K562 (cell line): ENCODE results near the gene FZD4. TPM values are rescaled to one million over a fixed set of nuclear protein-coding genes. Genes with fewer than 3 reads are reported as not detected.

Experiments
- ATAC-seq: fragments of 200-7000 bp; cut with Tn5 transposase; 3 replicates; pipeline ENCODE4 v1.9.1; 2020; ENCODE audit warnings: moderate library complexity
- BruUV-seq: library from RNA; stranded (reverse); fragments of 400-500 nt; replicated peaks from 2 replicates; lab custom pipeline; 2021; lab: Mats Ljungman, UMichigan
- CTCF ChIA-PET: fragments of 300-600 bp; formaldehyde crosslinking; extraction: SDS; loops from one replicate; lab custom pipeline; 2021; ENCODE audit warnings: low intra/inter-chr PET ratio; lab: Yijun Ruan, JAX
- POLR2A ChIA-PET: fragments of 300-600, 350-650 bp; sonication (Branson Sonifier 250); formaldehyde crosslinking; extraction: SDS; loops from one replicate; lab custom pipeline; 2021; ENCODE audit warnings: antibody characterized with exemption, inconsistent platforms; lab: Yijun Ruan, JAX
- DNase-seq, 4 experiments: peaks; one replicate each; pipeline versions ENCODE4 v3.0.0 to v3.0.0-alpha.2; 2011 to 2018; ENCODE audit warnings: low spot score in 3 of 4, mixed read lengths in 3 of 4; ENCODE audit errors: extremely low read depth in 1 of 4
- FAIRE-seq: peaks from 2 replicates; lab custom pipeline; 2011; peaks lifted over from hg19 to GRCh38; lab: Jason Lieb, UNC
- H2AFZ ChIP-seq: 2 replicates; pipeline ENCODE4 v1.6.0; 2011; ENCODE audit warnings: low read depth, low read length, control low read depth, inconsistent platforms
- H3K27ac ChIP-seq: fragments of 200-600 bp; 3 replicates; pipeline ENCODE4 v1.8.0; 2011; ENCODE audit warnings: low read depth, mild to moderate bottlenecking, control low read depth, inconsistent platforms, low read length, moderate library complexity, mixed read lengths; ENCODE audit errors: extremely low read depth
- H3K27me3 ChIP-seq, 2 experiments: fragments of 300-600 bp in 1 of 2; 2 replicates in 1 of 2; 3 replicates in 1 of 2; pipeline versions ENCODE4 v1.6.0 to v1.8.0; 2011; ENCODE audit warnings: inconsistent platforms in 2 of 2, low read length in 2 of 2, mild to moderate bottlenecking in 1 of 2, mixed read lengths in 1 of 2, moderate library complexity in 1 of 2; ENCODE audit not compliant: control insufficient read depth in 2 of 2, insufficient read depth in 2 of 2
- H3K36me3 ChIP-seq: fragments of 300-600 bp; 3 replicates; pipeline ENCODE4 v1.8.0; 2011; ENCODE audit warnings: mild to moderate bottlenecking, low read length, inconsistent platforms; ENCODE audit not compliant: control insufficient read depth, insufficient read depth
- H3K4me1 ChIP-seq, 2 experiments: fragments of 200-600 bp in 1 of 2; replicated peaks in 1 of 2; 2 replicates in 1 of 2; 3 replicates in 1 of 2; pipeline versions ENCODE4 v1.5.1 to v1.8.0; 2011; ENCODE audit warnings: inconsistent platforms in 2 of 2, low read length in 2 of 2, mild to moderate bottlenecking in 1 of 2, mixed read lengths in 1 of 2, moderate library complexity in 1 of 2; ENCODE audit not compliant: control insufficient read depth in 2 of 2, insufficient read depth in 2 of 2
- H3K4me2 ChIP-seq: 2 replicates; pipeline ENCODE4 v1.6.1; 2011; ENCODE audit warnings: low read length, control low read depth, inconsistent platforms, mixed read lengths; ENCODE audit not compliant: insufficient read depth
- H3K4me3 ChIP-seq: fragments of 200-600 bp; sonication (generic), shearing (Covaris generic); 2 replicates; pipeline ENCODE4 v1.5.1; 2016; ENCODE audit warnings: control low read depth, inconsistent platforms
- H3K79me2 ChIP-seq: fragments of 200-600 bp; 3 replicates; pipeline ENCODE4 v1.8.0; 2011; ENCODE audit warnings: low read length, inconsistent platforms; ENCODE audit not compliant: control insufficient read depth, insufficient read depth
- H3K9ac ChIP-seq, 2 experiments: 2 replicates each; pipeline versions ENCODE4 v1.6.0 to v1.6.1; 2011; ENCODE audit warnings: low read depth in 2 of 2, low read length in 2 of 2, control low read depth in 1 of 2, inconsistent platforms in 1 of 2, mild to moderate bottlenecking in 1 of 2, mixed read lengths in 1 of 2; ENCODE audit not compliant: insufficient read depth in 1 of 2
- H3K9me1 ChIP-seq: one replicate; pipeline ENCODE4 v1.6.0; 2011; ENCODE audit warnings: inconsistent platforms, mild to moderate bottlenecking, low read length, moderate library complexity; ENCODE audit not compliant: control insufficient read depth, insufficient read depth
- H3K9me3 ChIP-seq: replicated peaks from 2 replicates; pipeline ENCODE4 v1.5.1; 2011; ENCODE audit warnings: low read depth, low read length, inconsistent platforms; ENCODE audit not compliant: control insufficient read depth, insufficient read depth
- H4K20me1 ChIP-seq: replicated peaks from 2 replicates; pipeline ENCODE4 v1.6.1; 2011; ENCODE audit warnings: low read length, inconsistent platforms, mixed read lengths; ENCODE audit not compliant: control insufficient read depth, insufficient read depth
- ELF2 ChIP-seq: fragments of 250-450 bp; sonication (Bioruptor Pico); IDR thresholded peaks from 2 replicates; pipeline ENCODE4 v1.5.0; 2021; ENCODE audit warnings: mild to moderate bottlenecking
- ELF4 ChIP-seq: fragments of 450-650 bp; formaldehyde crosslinking; IDR thresholded peaks from 2 replicates; pipeline ENCODE4 v1.4.0; 2022; ENCODE audit warnings: missing genetic modification characterization
- HNRNPUL1 ChIP-seq: fragments of 200-400 bp; formaldehyde crosslinking; IDR thresholded peaks from 2 replicates; pipeline ENCODE4 v1.6.1; 2017; ENCODE audit warnings: low read length
- NR1H2 ChIP-seq: sonication (generic); formaldehyde crosslinking; IDR thresholded peaks from 2 replicates; pipeline ENCODE4 v1.4.0; 2020; ENCODE audit warnings: mild to moderate bottlenecking, missing genetic modification reagents
- PHF20 ChIP-seq: fragments of 450-650 bp; IDR thresholded peaks from 2 replicates; pipeline ENCODE4 v1.6.1; 2018; ENCODE audit not compliant: partially characterized antibody
- SPI1 ChIP-seq: IDR thresholded peaks from 2 replicates; pipeline ENCODE4 v1.6.1; 2011; ENCODE audit warnings: low read depth, low read length, control low read depth, borderline replicate concordance
- YY1 ChIP-seq, 3 experiments: IDR thresholded peaks; 2 replicates each; pipeline ENCODE4 v1.6.1; 2011; ENCODE audit warnings: low read length in 2 of 3, mild to moderate bottlenecking in 2 of 3, moderate library complexity in 2 of 3, borderline replicate concordance in 1 of 3, control low read depth in 1 of 3, low read depth in 1 of 3; ENCODE audit not compliant: insufficient read depth in 3 of 3, insufficient replicate concordance in 2 of 3, control insufficient read depth in 1 of 3, insufficient read length in 1 of 3; ENCODE audit errors: extremely low read depth in 1 of 3
- ZNF239 ChIP-seq: fragments of 250-450 bp; sonication (Bioruptor Pico); IDR thresholded peaks from 2 replicates; pipeline ENCODE4 v1.4.0; 2020; ENCODE audit warnings: mild to moderate bottlenecking
- ZNF263 ChIP-seq: sonication (generic); formaldehyde crosslinking; IDR thresholded peaks from 2 replicates; pipeline ENCODE4 v1.8.0; 2022; ENCODE audit warnings: mild to moderate bottlenecking, missing genetic modification reagents, borderline replicate concordance
- ZNF384 ChIP-seq: IDR thresholded peaks from 2 replicates; pipeline ENCODE4 v1.6.1; 2012; ENCODE audit warnings: low read depth, low read length, improper control_type of control experiment
- ZNF830 ChIP-seq: fragments of 250-450 bp; sonication (Bioruptor Pico); IDR thresholded peaks from 2 replicates; pipeline ENCODE4 v1.5.0; 2021; ENCODE audit warnings: mild to moderate bottlenecking
- WGBS: fragments of 100-300 bp; shearing (Covaris generic); methylation state at CpG from one replicate; pipeline ENCODE4 v1.1.6; 2016; ENCODE audit warnings: low coverage, mixed read lengths; ENCODE audit not compliant: insufficient coverage; ENCODE audit errors: missing lambda C conversion rate; 5-methylcytosine and 5-hydroxymethylcytosine counted together
- in situ Hi-C: fragments of 300-500 bp; cut with MboI; formaldehyde crosslinking; loops from 4 replicates; pipeline ENCODE4 v1.15.0; 2018; ENCODE audit warnings: inconsistent platforms, mixed read lengths
- intact Hi-C: fragments of 100-400 bp; cut with micrococcal nuclease; formaldehyde crosslinking; loops from 2 replicates; pipeline ENCODE4 v1.14.2; 2022
- polyA plus RNA-seq, 8 experiments: library from polyadenylated mRNA; depleted of rRNA in 4 of 8; stranded (reverse) in 5 of 8; unstranded in 3 of 8; fragments of >200 nt; fragmentation: Nextera tagmentation in 2 of 8; fragmentation: Illumina TruSeq in 1 of 8; extraction: Ambion mirVana in 2 of 8; extraction: Trizol in 1 of 8; gene quantifications; 2 replicates each; pipeline versions ENCODE4 v1.2.1 to v1.2.3, GENCODE V29; 2011 to 2014; ENCODE audit warnings: inconsistent platforms in 1 of 8, missing spikeins in 1 of 8
- total RNA-seq, 7 experiments: library from RNA; depleted of rRNA in 6 of 7; stranded (reverse); fragments of >200 nt in 6 of 7; fragmentation: Illumina TruSeq in 2 of 7; extraction: Trizol in 2 of 7; gene quantifications; 2 replicates each; pipeline versions ENCODE4 v1.2.1 to v1.2.3, GENCODE V29; 2011 to 2021; ENCODE audit warnings: low replicate concordance in 1 of 7
- TF ChIP-seq, protein P1 (sequence below): fragments of 450-650 bp; conservative IDR thresholded peaks from 2 replicates; pipeline ENCODE4 v1.6.1; 2016; ENCODE audit warnings: missing genetic modification characterization, low read depth, mild to moderate bottlenecking, missing compliant biosample characterization, moderate library complexity
- TF ChIP-seq, protein P2 (sequence below): fragments of 250-450 bp; sonication (Bioruptor Pico); IDR thresholded peaks from 2 replicates; pipeline ENCODE4 v1.5.1; 2021; ENCODE audit warnings: mild to moderate bottlenecking
- TF ChIP-seq, protein P3 (sequence below): fragments of 450-650 bp; IDR thresholded peaks from 2 replicates; pipeline ENCODE4 v1.6.1; 2016
- TF ChIP-seq, protein P4 (sequence below): fragments of 450-650 bp; IDR thresholded peaks from 2 replicates; pipeline ENCODE4 v1.6.1; 2017; ENCODE audit warnings: antibody characterized with exemption
- TF ChIP-seq, protein P5 (sequence below): sonication (generic); formaldehyde crosslinking; IDR thresholded peaks from 2 replicates; pipeline ENCODE4 v1.8.1; 2022; ENCODE audit warnings: missing genetic modification reagents

The FZD4 gene
- total and polyA plus RNA-seq, 9 of the 15 experiments (the other 6 are each of a cell fraction or from before 2014, with no cell fraction given): 1.2 to 7.9 (median 5.8) TPM

DNA sequence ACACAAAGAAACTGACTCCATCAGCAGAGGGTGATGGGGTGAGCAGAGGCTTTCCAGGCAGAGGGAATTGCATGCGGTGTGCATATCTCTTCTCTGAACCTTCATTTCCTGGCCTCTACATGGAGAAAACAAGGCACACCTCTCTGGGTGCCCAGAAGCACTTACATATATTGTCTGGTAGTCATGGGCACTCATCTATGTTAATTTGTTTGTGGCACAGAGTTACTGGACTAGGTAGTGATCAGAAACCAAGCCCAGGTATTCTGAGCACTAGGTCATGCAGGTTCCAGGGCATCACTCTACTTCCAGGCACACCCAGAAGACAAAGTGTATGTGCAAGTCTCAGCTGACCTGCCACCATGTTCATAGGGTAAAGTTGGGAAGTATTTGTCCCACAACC lies 56.5 kb downstream of the FZD4 start:
- CTCF ChIA-PET: no interaction called here
- intact Hi-C loops (no loop called here), in situ Hi-C loops (no loop called here)
- no peaks in the 10 kb centered on the region for H4K20me1 ChIP-seq
- no peak overlapping the region for H2AFZ ChIP-seq
- H3K4me3 ChIP-seq: no peak overlapping the region
- H3K27me3 ChIP-seq: peaks cover 8 to 10% of the 10 kb centered on the region in 2 experiments; a peak in 4 of 5 replicates
- H3K4me2 ChIP-seq: no peak overlapping the region
- no peak overlapping the region for H3K9ac ChIP-seq
- no peaks in the 10 kb centered on the region for H3K4me1 ChIP-seq
- no TSS peak for BruUV-seq
- H3K79me2 ChIP-seq: no peaks in the 10 kb centered on the region
- ATAC-seq (no peak), DNase-seq (no peak), FAIRE-seq (no peak)
- WGBS: 0% methylated on average over 1 of the region's 1 CpG
- H3K27ac ChIP-seq: no peak overlapping the region
- H3K9me3 ChIP-seq: no peaks in the 10 kb centered on the region
- H3K9me1 ChIP-seq: no peaks in the 10 kb centered on the region
- POLR2A ChIA-PET: interaction anchor here (0.6 kb wide), 1 partner anchor 576 kb away, joined by 4 read pairs; no protein-coding TSS in a partner anchor
- H3K36me3 ChIP-seq: no peaks in the 10 kb centered on the region
- TF ChIP-seq, protein P1, sequence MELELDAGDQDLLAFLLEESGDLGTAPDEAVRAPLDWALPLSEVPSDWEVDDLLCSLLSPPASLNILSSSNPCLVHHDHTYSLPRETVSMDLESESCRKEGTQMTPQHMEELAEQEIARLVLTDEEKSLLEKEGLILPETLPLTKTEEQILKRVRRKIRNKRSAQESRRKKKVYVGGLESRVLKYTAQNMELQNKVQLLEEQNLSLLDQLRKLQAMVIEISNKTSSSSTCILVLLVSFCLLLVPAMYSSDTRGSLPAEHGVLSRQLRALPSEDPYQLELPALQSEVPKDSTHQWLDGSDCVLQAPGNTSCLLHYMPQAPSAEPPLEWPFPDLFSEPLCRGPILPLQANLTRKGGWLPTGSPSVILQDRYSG (tag): no peak
- no peak for TF ChIP-seq PHF20
- TF ChIP-seq, protein P2, sequence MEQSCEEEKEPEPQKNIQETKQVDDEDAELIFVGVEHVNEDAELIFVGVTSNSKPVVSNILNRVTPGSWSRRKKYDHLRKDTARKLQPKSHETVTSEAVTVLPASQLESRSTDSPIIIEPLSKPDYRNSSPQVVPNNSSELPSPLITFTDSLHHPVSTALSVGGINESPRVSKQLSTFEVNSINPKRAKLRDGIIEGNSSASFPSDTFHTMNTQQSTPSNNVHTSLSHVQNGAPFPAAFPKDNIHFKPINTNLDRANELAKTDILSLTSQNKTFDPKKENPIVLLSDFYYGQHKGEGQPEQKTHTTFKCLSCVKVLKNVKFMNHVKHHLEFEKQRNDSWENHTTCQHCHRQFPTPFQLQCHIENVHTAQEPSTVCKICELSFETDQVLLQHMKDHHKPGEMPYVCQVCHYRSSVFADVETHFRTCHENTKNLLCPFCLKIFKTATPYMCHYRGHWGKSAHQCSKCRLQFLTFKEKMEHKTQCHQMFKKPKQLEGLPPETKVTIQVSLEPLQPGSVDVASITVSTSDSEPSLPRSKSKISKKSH: no peak
- no peak for TF ChIP-seq SPI1
- TF ChIP-seq ZNF830 (CRISPR knock-in tag): no peak
- TF ChIP-seq, protein P3, sequence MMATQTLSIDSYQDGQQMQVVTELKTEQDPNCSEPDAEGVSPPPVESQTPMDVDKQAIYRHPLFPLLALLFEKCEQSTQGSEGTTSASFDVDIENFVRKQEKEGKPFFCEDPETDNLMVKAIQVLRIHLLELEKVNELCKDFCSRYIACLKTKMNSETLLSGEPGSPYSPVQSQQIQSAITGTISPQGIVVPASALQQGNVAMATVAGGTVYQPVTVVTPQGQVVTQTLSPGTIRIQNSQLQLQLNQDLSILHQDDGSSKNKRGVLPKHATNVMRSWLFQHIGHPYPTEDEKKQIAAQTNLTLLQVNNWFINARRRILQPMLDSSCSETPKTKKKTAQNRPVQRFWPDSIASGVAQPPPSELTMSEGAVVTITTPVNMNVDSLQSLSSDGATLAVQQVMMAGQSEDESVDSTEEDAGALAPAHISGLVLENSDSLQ: no peak
- TF ChIP-seq ZNF239 (CRISPR knock-in tag): no peak
- TF ChIP-seq ZNF263 (CRISPR knock-in tag): no peak
- no peak for TF ChIP-seq HNRNPUL1
- no peak for TF ChIP-seq YY1 (IDR thresholded peaks at IDR 0.05; ENCODE audit: borderline replicate concordance in 1 of 3, control insufficient read depth in 1 of 3, extremely low read depth in 1 of 3, insufficient read depth in 3 of 3, insufficient read length in 1 of 3, insufficient replicate concordance in 2 of 3, low read depth in 1 of 3, low read length in 2 of 3)
- TF ChIP-seq ELF4 (CRISPR knock-in tag): no peak
- no peak for TF ChIP-seq NR1H2 (CRISPR knock-in tag)
- no peak for TF ChIP-seq ELF2
- TF ChIP-seq, protein P4, sequence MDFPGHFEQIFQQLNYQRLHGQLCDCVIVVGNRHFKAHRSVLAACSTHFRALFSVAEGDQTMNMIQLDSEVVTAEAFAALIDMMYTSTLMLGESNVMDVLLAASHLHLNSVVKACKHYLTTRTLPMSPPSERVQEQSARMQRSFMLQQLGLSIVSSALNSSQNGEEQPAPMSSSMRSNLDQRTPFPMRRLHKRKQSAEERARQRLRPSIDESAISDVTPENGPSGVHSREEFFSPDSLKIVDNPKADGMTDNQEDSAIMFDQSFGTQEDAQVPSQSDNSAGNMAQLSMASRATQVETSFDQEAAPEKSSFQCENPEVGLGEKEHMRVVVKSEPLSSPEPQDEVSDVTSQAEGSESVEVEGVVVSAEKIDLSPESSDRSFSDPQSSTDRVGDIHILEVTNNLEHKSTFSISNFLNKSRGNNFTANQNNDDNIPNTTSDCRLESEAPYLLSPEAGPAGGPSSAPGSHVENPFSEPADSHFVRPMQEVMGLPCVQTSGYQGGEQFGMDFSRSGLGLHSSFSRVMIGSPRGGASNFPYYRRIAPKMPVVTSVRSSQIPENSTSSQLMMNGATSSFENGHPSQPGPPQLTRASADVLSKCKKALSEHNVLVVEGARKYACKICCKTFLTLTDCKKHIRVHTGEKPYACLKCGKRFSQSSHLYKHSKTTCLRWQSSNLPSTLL: no peak
- TF ChIP-seq, protein P5, sequence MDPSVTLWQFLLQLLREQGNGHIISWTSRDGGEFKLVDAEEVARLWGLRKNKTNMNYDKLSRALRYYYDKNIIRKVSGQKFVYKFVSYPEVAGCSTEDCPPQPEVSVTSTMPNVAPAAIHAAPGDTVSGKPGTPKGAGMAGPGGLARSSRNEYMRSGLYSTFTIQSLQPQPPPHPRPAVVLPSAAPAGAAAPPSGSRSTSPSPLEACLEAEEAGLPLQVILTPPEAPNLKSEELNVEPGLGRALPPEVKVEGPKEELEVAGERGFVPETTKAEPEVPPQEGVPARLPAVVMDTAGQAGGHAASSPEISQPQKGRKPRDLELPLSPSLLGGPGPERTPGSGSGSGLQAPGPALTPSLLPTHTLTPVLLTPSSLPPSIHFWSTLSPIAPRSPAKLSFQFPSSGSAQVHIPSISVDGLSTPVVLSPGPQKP: no peak
- no peak for TF ChIP-seq ZNF384
